GM12878 (cell line): ENCODE results near the gene ZNF280C. TPM values are rescaled to one million over a fixed set of nuclear protein-coding genes. Genes with fewer than 3 reads are reported as not detected.

Experiments
- ATAC-seq: fragments of 200-7000 bp; cut with Tn5 transposase; 3 replicates; pipeline ENCODE4 v1.9.1; 2020; ENCODE audit warnings: mild to moderate bottlenecking, moderate library complexity
- BruUV-seq: library from RNA; stranded (reverse); fragments of 400-500 nt; replicated peaks from 2 replicates; lab custom pipeline; 2021; lab: Mats Ljungman, UMichigan
- CTCF ChIA-PET: fragments of 300-600 bp; sonication (Branson Sonifier 250); formaldehyde crosslinking; extraction: SDS; loops from one replicate; lab custom pipeline; 2021; ENCODE audit warnings: inconsistent platforms; lab: Yijun Ruan, JAX
- POLR2A ChIA-PET: fragments of 350-600 bp; formaldehyde crosslinking; extraction: SDS; loops from one replicate; lab custom pipeline; 2021; ENCODE audit warnings: inconsistent platforms; lab: Charles Lee
- RAD21 ChIA-PET: fragments of 300-600 bp; sonication (Branson Sonifier 250); formaldehyde crosslinking; loops from one replicate; lab custom pipeline; 2023; ENCODE audit warnings: antibody characterized with exemption; ENCODE audit not compliant: unreplicated experiment; lab: Charles Lee
- SMC1A ChIA-PET: fragments of 300-600 bp; sonication (Branson Sonifier 250); formaldehyde crosslinking; loops from one replicate; lab custom pipeline; 2023; ENCODE audit not compliant: unreplicated experiment, uncharacterized antibody; lab: Charles Lee
- DNase-seq: peaks from one replicate; pipeline ENCODE4 v3.0.0-alpha.2; 2011; ENCODE audit warnings: low read depth, low spot score
- FAIRE-seq: peaks from 3 replicates; lab custom pipeline; 2011; peaks lifted over from hg19 to GRCh38; lab: Jason Lieb, UNC
- H2AFZ ChIP-seq: 2 replicates; pipeline ENCODE4 v1.6.0; 2011; ENCODE audit warnings: low read depth, low read length, control low read depth; ENCODE audit not compliant: control insufficient read depth
- H3K27ac ChIP-seq: 2 replicates; pipeline ENCODE4 v1.5.1; 2011; ENCODE audit warnings: control low read depth; ENCODE audit not compliant: control insufficient read depth, insufficient read depth
- H3K27me3 ChIP-seq, 2 experiments: replicated peaks in 1 of 2; 2 replicates each; pipeline versions ENCODE4 v1.6.0 to v1.6.1; 2011; ENCODE audit warnings: low read length in 1 of 2; ENCODE audit not compliant: control insufficient read depth in 2 of 2, insufficient read depth in 2 of 2
- H3K36me3 ChIP-seq, 2 experiments: 2 replicates each; pipeline ENCODE4 v1.5.1; 2011; ENCODE audit warnings: low read length in 1 of 2; ENCODE audit not compliant: control insufficient read depth in 2 of 2, insufficient read depth in 2 of 2
- H3K4me1 ChIP-seq: 2 replicates; pipeline ENCODE4 v1.6.1; 2011; ENCODE audit warnings: mild to moderate bottlenecking, low read length, moderate library complexity, mixed read lengths; ENCODE audit not compliant: control insufficient read depth, insufficient read depth
- H3K4me2 ChIP-seq: 2 replicates; pipeline ENCODE4 v1.6.0; 2011; ENCODE audit warnings: control low read depth; ENCODE audit not compliant: control insufficient read depth, insufficient read depth
- H3K4me3 ChIP-seq: fragments of 200-600 bp; sonication (generic); 2 replicates; pipeline ENCODE4 v1.5.1; 2016
- H3K79me2 ChIP-seq: 2 replicates; pipeline ENCODE4 v1.6.0; 2011; ENCODE audit warnings: low read length; ENCODE audit not compliant: control insufficient read depth, insufficient read depth
- H3K9ac ChIP-seq: 2 replicates; pipeline ENCODE4 v1.8.0; 2011; ENCODE audit warnings: low read length, control low read depth, mixed read lengths; ENCODE audit not compliant: control insufficient read depth, insufficient read depth
- H3K9me3 ChIP-seq: replicated peaks from 3 replicates; pipeline ENCODE4 v1.5.1; 2011; ENCODE audit warnings: mild to moderate bottlenecking, low read length; ENCODE audit not compliant: control insufficient read depth, insufficient read depth
- H4K20me1 ChIP-seq: 2 replicates; pipeline ENCODE4 v1.6.0; 2011; ENCODE audit not compliant: control insufficient read depth, insufficient read depth
- ATF2 ChIP-seq: IDR thresholded peaks from 2 replicates; pipeline ENCODE4 v1.6.1; 2012; ENCODE audit warnings: low read length, inconsistent platforms
- ATF3 ChIP-seq: IDR thresholded peaks from 2 replicates; pipeline ENCODE4 v1.6.1; 2011; ENCODE audit warnings: low read depth, mild to moderate bottlenecking, low read length, moderate library complexity, borderline replicate concordance; ENCODE audit errors: extremely low read depth
- BHLHE40 ChIP-seq, 2 experiments: fragments of 450-650 bp in 1 of 2; IDR thresholded peaks; 2 replicates each; pipeline ENCODE4 v1.6.1; 2011 to 2017; ENCODE audit warnings: low read depth in 2 of 2, borderline replicate concordance in 1 of 2, improper control_type of control experiment in 1 of 2, low read length in 1 of 2, mild to moderate bottlenecking in 1 of 2
- CHD2 ChIP-seq: IDR thresholded peaks from 2 replicates; pipeline ENCODE4 v1.6.1; 2011; ENCODE audit warnings: low read depth, low read length, improper control_type of control experiment, borderline replicate concordance
- ELK1 ChIP-seq: IDR thresholded peaks from 2 replicates; pipeline ENCODE4 v1.6.1; 2012; ENCODE audit warnings: low read depth, low read length, improper control_type of control experiment
- IRF5 ChIP-seq: fragments of 450-650 bp; IDR thresholded peaks from 2 replicates; pipeline ENCODE4 v1.6.1; 2017; ENCODE audit warnings: borderline replicate concordance
- JUNB ChIP-seq: IDR thresholded peaks from 2 replicates; pipeline ENCODE4 v1.6.1; 2016; ENCODE audit warnings: antibody characterized with exemption, mild to moderate bottlenecking
- MEF2A ChIP-seq: IDR thresholded peaks from 2 replicates; pipeline ENCODE4 v1.6.1; 2011; ENCODE audit warnings: low read depth, mild to moderate bottlenecking, low read length, moderate library complexity; ENCODE audit not compliant: insufficient read depth
- NFIC ChIP-seq: IDR thresholded peaks from 2 replicates; pipeline ENCODE4 v1.6.1; 2012; ENCODE audit warnings: low read depth, mild to moderate bottlenecking, inconsistent platforms, low read length, moderate library complexity
- NR2C2 ChIP-seq: IDR thresholded peaks from 2 replicates; pipeline ENCODE4 v1.6.1; 2011; ENCODE audit warnings: borderline replicate concordance, low read depth; ENCODE audit not compliant: control insufficient read depth, insufficient read length
- PKNOX1 ChIP-seq: fragments of 450-650 bp; IDR thresholded peaks from 2 replicates; pipeline ENCODE4 v1.6.1; 2016; ENCODE audit warnings: mild to moderate bottlenecking
- SP1 ChIP-seq: IDR thresholded peaks from one replicate; pipeline ENCODE4 v1.6.1; 2011; ENCODE audit warnings: low read depth, low read length
- SUPT20H ChIP-seq: IDR thresholded peaks from 2 replicates; pipeline ENCODE4 v1.6.1; 2011; ENCODE audit warnings: low read depth, mild to moderate bottlenecking, low read length, moderate library complexity, borderline replicate concordance; ENCODE audit not compliant: control insufficient read depth
- SUZ12 ChIP-seq: fragments of 200-600 bp; sonication (generic); IDR thresholded peaks from one replicate; pipeline ENCODE4 v1.6.1; 2018; ENCODE audit warnings: antibody characterized with exemption, mild to moderate bottlenecking; ENCODE audit not compliant: unreplicated experiment
- WGBS: methylation state at CpG from one replicate; pipeline ENCODE4 v1.1.6; 2016; ENCODE audit warnings: low lambda C conversion rate; ENCODE audit not compliant: insufficient replicate concordance, insufficient coverage; ENCODE audit errors: missing lambda C conversion rate; 5-methylcytosine and 5-hydroxymethylcytosine counted together
- in situ Hi-C: fragments of 300-500 bp; cut with MboI; formaldehyde crosslinking; loops from 9 replicates; pipeline ENCODE4 v1.14.3; 2018; ENCODE audit warnings: mixed read lengths
- intact Hi-C: fragments of 100-400 bp; cut with micrococcal nuclease; formaldehyde crosslinking; loops from one replicate; pipeline ENCODE4 v1.14.2; 2022; ENCODE audit not compliant: unreplicated experiment
- polyA plus RNA-seq, 11 experiments: library from polyadenylated mRNA; depleted of rRNA in 4 of 11; unstranded in 6 of 11; stranded (reverse) in 5 of 11; fragments of >200 nt; fragmentation: Nextera tagmentation in 4 of 11; fragmentation: Illumina TruSeq in 1 of 11; extraction: Ambion mirVana in 4 of 11; extraction: Trizol in 1 of 11; gene quantifications; 1 replicate in 1 of 11; 2 replicates in 10 of 11; pipeline versions ENCODE4 v1.2.1 to v1.2.3, GENCODE V29; 2011 to 2016; ENCODE audit warnings: inconsistent platforms in 2 of 11, missing spikeins in 2 of 11, low read depth in 1 of 11
- total RNA-seq, 4 experiments: library from RNA; depleted of rRNA in 3 of 4; stranded (reverse); fragments of >200 nt in 3 of 4; fragmentation: Illumina TruSeq in 1 of 4; extraction: Trizol in 1 of 4; gene quantifications; 2 replicates each; pipeline versions ENCODE4 v1.2.1 to v1.2.3, GENCODE V29; 2013 to 2021

Gene ZNF280C
- total and polyA plus RNA-seq, 10 of the 15 experiments (the other 5 are each of a cell fraction or from before 2014, with no cell fraction given): 0.82 to 8.8 (median 5.7) TPM

- FAIRE-seq (no peak), DNase-seq (no peak), ATAC-seq (no peak)
- no peak overlapping the region for H3K27ac ChIP-seq
- in situ Hi-C loops: no loop called here
- H3K9ac ChIP-seq: no peak overlapping the region
- H3K9me3 ChIP-seq: no peaks in the 10 kb centered on the region; the same call in 2 of the 3 replicates
- no peaks in the 10 kb centered on the region for H4K20me1 ChIP-seq
- H3K4me1 ChIP-seq: no peaks in the 10 kb centered on the region
- ChIA-PET RAD21 (no interaction called here), POLR2A (no interaction called here), SMC1A (no interaction called here), CTCF (no interaction called here)
- H3K4me2 ChIP-seq: no peak overlapping the region
- no peak overlapping the region for H3K4me3 ChIP-seq
- H2AFZ ChIP-seq: no peak overlapping the region
- H3K27me3 ChIP-seq: no peaks in the 10 kb centered on the region
- BruUV-seq: no TSS peak
- no peaks in the 10 kb centered on the region for H3K36me3 ChIP-seq
- TF ChIP-seq IRF5 (no peak), ATF2 (no peak), CHD2 (no peak), JUNB (no peak), SUPT20H (no peak), BHLHE40 (IDR thresholded peaks at IDR 0.05; ENCODE audit: borderline replicate concordance in 1 of 2, low read depth in 2 of 2, low read length in 1 of 2) (no peak), ELK1 (no peak), ATF3 (no peak), NR2C2 (no peak), MEF2A (no peak), SUZ12 (no peak), NFIC (no peak), PKNOX1 (no peak), SP1 (no peak)
- intact Hi-C loops: no loop called here
- H3K79me2 ChIP-seq: no peaks in the 10 kb centered on the region
- 17% methylated on average over 3 of the region's 3 CpGs for WGBS
Observed at GRCh38 chrX:130282151-130282550, 13.5 kb upstream of the ZNF280C start.
